HG03571 (cell line): ENCODE measurements around the gene MIPOL1.
"Not testable (repeated sequence)": the region's sequence is repeated elsewhere in the genome, so short reads cannot be mapped to it uniquely, and the experiment has no call there.

ENCODE experiments used
- ATAC-seq: cut with Tn5 transposase; IDR thresholded peaks from one replicate; pipeline ENCODE4 v1.9.1; 2021; ENCODE audit not compliant: unreplicated experiment

Gene MIPOL1

GRCh38 chr14:37512173-37512572 lies 314.4 kb downstream of the MIPOL1 start:
- ATAC-seq, result no peak

- ATAC-seq, result no peak
These were observed 318.0 kb downstream of the MIPOL1 start for GRCh38 chr14:37515771-37516170.

GRCh38 chr14:37526994-37527393 lies 329.3 kb downstream of the MIPOL1 start:
- no peak for ATAC-seq

- ATAC-seq, result no peak
These were observed 342.3 kb downstream of the MIPOL1 start for GRCh38 chr14:37539992-37540391.

- ATAC-seq, result no peak
These were observed 346.7 kb downstream of the MIPOL1 start for GRCh38 chr14:37544407-37544806.

- ATAC-seq, result no peak
These were observed 347.4 kb downstream of the MIPOL1 start for GRCh38 chr14:37545174-37545573.

- no peak for ATAC-seq
These were observed 349.1 kb downstream of the MIPOL1 start for GRCh38 chr14:37546621-37547447.

- no peak for ATAC-seq
These were observed 352.8 kb downstream of the MIPOL1 start for GRCh38 chr14:37550511-37550910.

GRCh38 chr14:37551119-37551518 lies 353.4 kb downstream of the MIPOL1 start:
- ATAC-seq, result no peak

GRCh38 chr14:37553935-37554550 lies 356.3 kb downstream of the MIPOL1 start:
- ATAC-seq, result no peak

- not testable (repeated sequence) for ATAC-seq
These were observed 357.9 kb downstream of the MIPOL1 start for GRCh38 chr14:37555596-37555995.

- no peak for ATAC-seq
These were observed 361.0 kb downstream of the MIPOL1 start for GRCh38 chr14:37558740-37559139.

GRCh38 chr14:37559386-37559785 lies 361.6 kb downstream of the MIPOL1 start:
- no peak for ATAC-seq

GRCh38 chr14:37563189-37563588 lies 365.5 kb downstream of the MIPOL1 start:
- ATAC-seq, result no peak

- ATAC-seq, result no peak
These were observed 367.8 kb downstream of the MIPOL1 start for GRCh38 chr14:37565550-37565949.

GRCh38 chr14:37566811-37567371 lies 369.2 kb downstream of the MIPOL1 start:
- ATAC-seq, result no peak

GRCh38 chr14:37569729-37570128 lies 372.0 kb downstream of the MIPOL1 start:
- no peak for ATAC-seq

GRCh38 chr14:37571391-37571790 lies 373.7 kb downstream of the MIPOL1 start:
- ATAC-seq, result no peak

- ATAC-seq, result no peak
These were observed 375.6 kb downstream of the MIPOL1 start for GRCh38 chr14:37573356-37573755.

- no peak for ATAC-seq
These were observed 381.5 kb downstream of the MIPOL1 start for GRCh38 chr14:37579274-37579673.

- ATAC-seq, result no peak
These were observed 382.4 kb downstream of the MIPOL1 start for GRCh38 chr14:37580146-37580545.
